HUES64 (cell line): ENCODE data around the gene PYGO2.
"Not testable (repeated sequence)": the region's sequence is repeated elsewhere in the genome, so short reads cannot be mapped to it uniquely, and the experiment has no call there.

Experiments used
- H3K27ac ChIP-seq: 2 replicates; pipeline ENCODE4 v1.7.0; 2013; ENCODE audit warnings: low read depth, low read length, inconsistent platforms
- H3K27me3 ChIP-seq: 2 replicates; pipeline ENCODE4 v1.6.1; 2013; ENCODE audit warnings: mild to moderate bottlenecking, low read length; ENCODE audit not compliant: insufficient read depth
- H3K36me3 ChIP-seq: 2 replicates; pipeline ENCODE4 v1.6.1; 2013; ENCODE audit warnings: mild to moderate bottlenecking, low read length; ENCODE audit not compliant: insufficient read depth
- H3K4me1 ChIP-seq: 2 replicates; pipeline ENCODE4 v1.6.1; 2013; ENCODE audit warnings: mild to moderate bottlenecking, low read length, moderate library complexity; ENCODE audit not compliant: insufficient read depth
- H3K4me3 ChIP-seq: 2 replicates; pipeline ENCODE4 v1.5.1; 2013; ENCODE audit warnings: mild to moderate bottlenecking, low read length, moderate library complexity
- H3K9ac ChIP-seq: 2 replicates; pipeline ENCODE4 v1.6.1; 2013; ENCODE audit warnings: mild to moderate bottlenecking, low read depth, low read length
- H3K9me3 ChIP-seq: 2 replicates; pipeline ENCODE4 v1.6.1; 2013; ENCODE audit warnings: low read depth, low read length; ENCODE audit not compliant: insufficient read depth
- WGBS: fragments of 150-250, 120-280 bp; methylation state at CpG from one replicate; pipeline ENCODE4 v1.1.7; 2013; ENCODE audit warnings: missing lambda C conversion rate; 5-methylcytosine and 5-hydroxymethylcytosine counted together

The PYGO2 gene

GRCh38 chr1:154989195-154989860, 27.7 kb upstream of the PYGO2 start:
- Histone ChIP-seq H3K27me3 (no peaks in the 10 kb centered on the region), H3K4me3 (no peak overlapping the region), H3K36me3 (peaks cover 60% of the 10 kb centered on the region), H3K27ac (no peak overlapping the region), H3K4me1 (no peaks in the 10 kb centered on the region), H3K9me3 (no peaks in the 10 kb centered on the region), H3K9ac (no peak overlapping the region)
- WGBS, result 90% methylated on average over 3 of the region's 3 CpGs

GRCh38 chr1:154988058-154988954, 26.7 kb upstream of the PYGO2 start:
- Histone ChIP-seq H3K27ac (no peak overlapping the region), H3K36me3 (peaks cover 60% of the 10 kb centered on the region), H3K4me3 (no peak overlapping the region), H3K27me3 (no peaks in the 10 kb centered on the region), H3K9me3 (no peaks in the 10 kb centered on the region), H3K4me1 (no peaks in the 10 kb centered on the region), H3K9ac (no peak overlapping the region)
- 95% methylated on average over 17 of the region's 17 CpGs for WGBS

DNA sequence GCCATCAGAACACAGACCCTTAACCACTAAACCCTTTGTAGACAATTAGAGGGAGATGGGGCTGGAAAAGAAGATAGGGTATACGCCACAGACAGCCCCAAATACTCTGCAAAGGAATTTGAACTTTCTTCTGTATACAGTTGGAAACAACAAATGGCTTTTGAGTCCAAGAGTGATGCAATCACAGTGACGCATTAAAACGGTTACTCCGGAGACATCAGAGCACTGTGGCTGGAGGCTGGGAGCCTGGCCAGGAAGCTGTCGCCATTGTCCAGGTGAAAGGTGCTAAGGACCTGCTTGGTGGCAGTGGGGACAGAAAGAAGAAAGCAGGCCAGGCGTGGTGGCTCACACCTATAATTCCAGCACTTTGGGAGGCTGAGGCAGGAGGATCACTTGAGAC, 25.7 kb upstream of the PYGO2 start:
- no peak overlapping the region for H3K4me3 ChIP-seq
- H3K9me3 ChIP-seq, result no peaks in the 10 kb centered on the region
- peaks cover 5% of the 10 kb centered on the region; the same call in 1 of the 2 replicates for H3K4me1 ChIP-seq
- 97% methylated on average over 6 of the region's 6 CpGs for WGBS
- peaks cover 56% of the 10 kb centered on the region for H3K36me3 ChIP-seq
- no peaks in the 10 kb centered on the region for H3K27me3 ChIP-seq
- no peak overlapping the region for H3K27ac ChIP-seq
- no peak overlapping the region for H3K9ac ChIP-seq

DNA sequence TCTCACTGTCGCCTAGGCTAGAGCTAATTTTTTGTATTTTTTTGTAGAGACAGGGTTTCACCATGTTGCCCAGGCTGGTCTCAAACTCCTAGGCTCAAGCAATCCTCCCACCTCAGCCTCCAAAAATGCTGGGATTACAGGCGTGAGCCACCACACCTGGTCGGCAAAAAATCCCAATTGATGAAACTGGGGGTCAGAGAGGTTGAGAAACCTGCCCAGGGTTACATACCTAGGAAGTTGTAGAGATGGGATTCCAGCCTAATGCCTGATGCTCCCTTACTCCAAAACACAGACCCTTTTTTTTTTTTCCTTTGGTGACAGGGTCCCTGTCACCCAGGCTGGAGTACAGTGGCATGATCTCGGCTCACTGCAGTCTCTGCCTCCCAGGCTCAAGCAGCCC, 25.2 kb upstream of the PYGO2 start:
- H3K27me3 ChIP-seq, H3K4me3 ChIP-seq, H3K27ac ChIP-seq, H3K9ac ChIP-seq, H3K4me1 ChIP-seq, H3K9me3 ChIP-seq: not testable (repeated sequence)
- H3K36me3 ChIP-seq, result peaks cover 56% of the 10 kb centered on the region
- WGBS, result 94% methylated on average over 4 of the region's 4 CpGs

DNA sequence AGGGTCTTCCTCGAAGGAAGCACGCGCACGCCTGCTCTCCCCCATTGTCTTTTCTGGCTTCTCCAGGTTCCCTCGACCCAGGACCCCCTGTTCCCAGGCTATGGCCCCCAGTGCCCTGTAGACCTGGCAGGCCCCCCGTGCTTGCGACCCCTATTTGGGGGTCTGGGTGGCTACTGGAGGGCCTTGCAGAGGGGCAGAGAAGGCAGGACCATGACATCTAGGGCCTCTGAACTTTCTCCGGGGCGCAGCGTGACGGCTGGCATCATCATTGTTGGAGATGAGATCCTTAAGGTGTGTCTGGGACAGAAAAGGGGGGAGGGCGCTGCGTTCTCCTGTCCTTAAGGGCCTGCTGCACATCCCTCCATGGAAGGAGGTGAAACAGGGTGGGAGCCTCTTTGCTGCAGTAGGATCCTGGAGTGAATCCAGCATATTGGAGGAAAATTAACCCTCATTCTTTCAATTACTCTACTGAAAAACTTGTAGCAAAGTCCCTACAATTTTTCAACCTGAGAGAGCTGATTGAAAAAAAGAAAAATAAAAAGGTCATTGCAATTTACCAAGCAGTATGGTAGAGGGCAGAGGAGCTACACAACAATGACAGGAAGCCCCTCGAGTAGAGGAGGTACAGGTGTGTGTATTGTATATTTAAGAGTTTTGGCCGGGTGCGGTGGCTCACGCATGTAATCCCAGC, 22.3 kb upstream of the PYGO2 start:
- Histone ChIP-seq H3K9me3 (no peaks in the 10 kb centered on the region), H3K27me3 (no peaks in the 10 kb centered on the region), H3K4me1 (peaks cover 6% of the 10 kb centered on the region; the same call in 1 of the 2 replicates), H3K4me3 (peak overlapping the region; percentile 94), H3K27ac (peak overlapping the region; percentile 74), H3K36me3 (peaks cover 56% of the 10 kb centered on the region), H3K9ac (peak overlapping the region; percentile 94)
- 21% methylated on average over 17 of the region's 17 CpGs for WGBS

- Histone ChIP-seq H3K9ac (peak within 1 kb of the TSS; percentile 94), H3K36me3 (peaks cover 53% of the 10 kb centered on the region), H3K27ac (peak within 1 kb of the TSS; percentile 99)
These were observed 21.5 kb upstream of the PYGO2 start, which contains the start of gene FLAD1 for GRCh38 chr1:154982897-154983648. FLAD1 (plus strand) TSS chr1:154983344; CDS start chr1:154983695, 351 bp downstream.

GRCh38 chr1:154982341-154982740, 20.8 kb upstream of the PYGO2 start:
- H3K4me1 ChIP-seq, result peaks cover 6% of the 10 kb centered on the region; the same call in 1 of the 2 replicates
- peak overlapping the region; percentile 99 for H3K27ac ChIP-seq
- no peaks in the 10 kb centered on the region for H3K27me3 ChIP-seq
- WGBS, result 34% methylated on average over 6 of the region's 6 CpGs
- H3K9me3 ChIP-seq, result no peaks in the 10 kb centered on the region
- peak overlapping the region; percentile 79 for H3K9ac ChIP-seq
- H3K36me3 ChIP-seq, result peaks cover 53% of the 10 kb centered on the region
- peak overlapping the region; percentile 94 for H3K4me3 ChIP-seq

More at GRCh38 chr1:154982897-154983648, 21.5 kb upstream of the PYGO2 start, which contains the start of gene FLAD1:
- H3K4me3 ChIP-seq, result peak within 1 kb of the TSS; percentile 94
- H3K9me3 ChIP-seq, result no peaks in the 10 kb centered on the region
- H3K4me1 ChIP-seq, result peaks cover 6% of the 10 kb centered on the region; the same call in 1 of the 2 replicates
- no peaks in the 10 kb centered on the region for H3K27me3 ChIP-seq
- under 1% methylated on average over 26 of the region's 26 CpGs for WGBS

GRCh38 chr1:154978360-154978759, 16.8 kb upstream of the PYGO2 start:
- Histone ChIP-seq H3K4me3 (no peak overlapping the region), H3K36me3 (peaks cover 36% of the 10 kb centered on the region), H3K9ac (no peak overlapping the region), H3K27ac (no peak overlapping the region), H3K9me3 (no peaks in the 10 kb centered on the region), H3K27me3 (no peaks in the 10 kb centered on the region), H3K4me1 (peaks cover 15% of the 10 kb centered on the region)
- 100% methylated on average over 1 of the region's 3 CpGs for WGBS

- WGBS, result 87% methylated on average over 3 of the region's 3 CpGs
- Histone ChIP-seq H3K36me3 (peaks cover 36% of the 10 kb centered on the region), H3K4me1 (peaks cover 18% of the 10 kb centered on the region)
- H3K27ac ChIP-seq, H3K27me3 ChIP-seq, H3K4me3 ChIP-seq, H3K9ac ChIP-seq, H3K9me3 ChIP-seq: not testable (repeated sequence)
These were observed 16.2 kb upstream of the PYGO2 start for GRCh38 chr1:154977762-154978161.

- Histone ChIP-seq H3K27ac (peak overlapping the region; percentile 100), H3K9me3 (no peaks in the 10 kb centered on the region), H3K27me3 (no peaks in the 10 kb centered on the region), H3K36me3 (peaks cover 26% of the 10 kb centered on the region), H3K4me3 (peak overlapping the region; percentile 81), H3K9ac (peak overlapping the region; percentile 79), H3K4me1 (peaks cover 25% of the 10 kb centered on the region)
- WGBS, result under 1% methylated on average over 21 of the region's 24 CpGs
These were observed 14.0 kb upstream of the PYGO2 start for GRCh38 chr1:154975409-154976059.
